ENCODE data around the gene TMC1. TPM values are rescaled to one million over a fixed set of nuclear protein-coding genes. Genes with fewer than 3 reads are reported as not detected.

Gene TMC1
- polyA plus RNA-seq, 3 donors = 0.16 to 0.55 (median 0.40) TPM

GRCh38 chr9:72786948-72787347, 265.5 kb downstream of the TMC1 start:
- TF ChIP-seq CTCF (IDR thresholded peaks at IDR 0.05) = no peak
- no peaks in the 10 kb centered on the region for H3K36me3 Mint-ChIP-seq
- H3K79me2 ChIP-seq (ENCODE audit: insufficient read depth, low read length) = no peaks in the 10 kb centered on the region
- DNase-seq = no peak
- intact Hi-C loops (cut with micrococcal nuclease) = no loop called here
- peaks cover 2 to 7% (median 4%) of the 10 kb centered on the region in 7 donors for H3K9me3 Mint-ChIP-seq
- peaks cover 2% of the 10 kb centered on the region for H3K4me1 Mint-ChIP-seq
- H3K4me2 ChIP-seq (replicated peaks; ENCODE audit: extremely low read depth, low read length, poor library complexity, severe bottlenecking) = no peak overlapping the region
- no peaks in the 10 kb centered on the region for H4K20me1 ChIP-seq (ENCODE audit: insufficient read depth, low read length)
- no peak overlapping the region for H3K27ac ChIP-seq (ENCODE audit: low read depth in 1 of 2, low read length in 2 of 2)
- H3K36me3 ChIP-seq (replicated peaks in 1 of 2; ENCODE audit: control insufficient read depth in 1 of 2, insufficient read depth in 2 of 2, low read length in 2 of 2) = no peaks in the 10 kb centered on the region
- H2AFZ ChIP-seq (ENCODE audit: insufficient read depth, low read depth, low read length, poor library complexity, severe bottlenecking) = no peak overlapping the region
- H3K4me3 ChIP-seq (replicated peaks in 1 of 3; ENCODE audit: low read depth in 2 of 3, low read length in 3 of 3) = no peak overlapping the region
- peak overlapping the region in 1 of 7 donors; percentile 64 for H3K27ac Mint-ChIP-seq
- no peak overlapping the region for H3K4me3 Mint-ChIP-seq
- H3K27me3 Mint-ChIP-seq (ENCODE audit: low read depth in 3 of 3) = peaks cover 0 to 7% (median 1%) of the 10 kb centered on the region in 3 donors
- H3K4me1 ChIP-seq (ENCODE audit: control insufficient read depth in 1 of 2, insufficient read depth in 2 of 2, low read length in 2 of 2) = no peaks in the 10 kb centered on the region
- H3K27me3 ChIP-seq (ENCODE audit: control insufficient read depth in 2 of 2, insufficient read depth in 2 of 2, low read length in 2 of 2) = peaks cover 0 to 5% of the 10 kb centered on the region in 2 donors
- H3K9ac ChIP-seq (ENCODE audit: insufficient read depth, low read length, poor library complexity, severe bottlenecking) = no peak overlapping the region
- H3K9me3 ChIP-seq (replicated peaks in 1 of 2; ENCODE audit: control insufficient read depth in 1 of 2, insufficient read depth in 1 of 2, low read length in 2 of 2) = no peaks in the 10 kb centered on the region

- Histone ChIP-seq H3K9me3 (replicated peaks in 1 of 2; ENCODE audit: control insufficient read depth in 1 of 2, insufficient read depth in 1 of 2, low read length in 2 of 2) (peaks cover 4 to 9% of the 10 kb centered on the region in 2 donors), H3K79me2 (ENCODE audit: insufficient read depth, low read length) (no peaks in the 10 kb centered on the region), H4K20me1 (ENCODE audit: insufficient read depth, low read length) (no peaks in the 10 kb centered on the region), H3K27ac (ENCODE audit: low read depth in 1 of 2, low read length in 2 of 2) (no peak overlapping the region), H2AFZ (ENCODE audit: insufficient read depth, low read depth, low read length, poor library complexity, severe bottlenecking) (no peak overlapping the region), H3K27me3 (ENCODE audit: control insufficient read depth in 2 of 2, insufficient read depth in 2 of 2, low read length in 2 of 2) (peaks cover 0 to 5% of the 10 kb centered on the region in 2 donors), H3K36me3 (replicated peaks in 1 of 2; ENCODE audit: control insufficient read depth in 1 of 2, insufficient read depth in 2 of 2, low read length in 2 of 2) (no peaks in the 10 kb centered on the region), H3K9ac (ENCODE audit: insufficient read depth, low read length, poor library complexity, severe bottlenecking) (no peak overlapping the region), H3K4me3 (replicated peaks in 1 of 3; ENCODE audit: low read depth in 2 of 3, low read length in 3 of 3) (no peak overlapping the region), H3K4me2 (replicated peaks; ENCODE audit: extremely low read depth, low read length, poor library complexity, severe bottlenecking) (no peak overlapping the region), H3K4me1 (ENCODE audit: control insufficient read depth in 1 of 2, insufficient read depth in 2 of 2, low read length in 2 of 2) (no peaks in the 10 kb centered on the region)
- intact Hi-C loops (cut with micrococcal nuclease) = no loop called here
- Mint-ChIP-seq H3K4me3 (peak overlapping the region in 1 of 2 donors; percentile 13), H3K4me1 (peaks cover 2% of the 10 kb centered on the region), H3K36me3 (no peaks in the 10 kb centered on the region), H3K27ac (no peak overlapping the region), H3K9me3 (peaks cover under 1 to 6% (median 3%) of the 10 kb centered on the region in 7 donors), H3K27me3 (ENCODE audit: low read depth in 3 of 3) (peaks cover 0 to 1% (median 1%) of the 10 kb centered on the region in 3 donors)
- TF ChIP-seq CTCF (IDR thresholded peaks at IDR 0.05) = no peak
- 56% methylated on average over 3 of the region's 5 CpGs for WGBS (ENCODE audit: insufficient coverage)
- no peak for DNase-seq
Observed at GRCh38 chr9:72788966-72789735, 267.7 kb downstream of the TMC1 start.
